Stimulated activated CD4-positive, alpha-beta T cell treated with anti-CD3 and anti-CD28 coated beads, TNF-alpha, amount 100 ng/mL, for 48 hours (primary cell): ENCODE results near the gene IFIT1B.
"Not testable (repeated sequence)": the region's sequence is repeated elsewhere in the genome, so short reads cannot be mapped to it uniquely, and the experiment has no call there.

Source experiments
- DNase-seq, 3 donors: peaks; one replicate each; pipeline ENCODE4 v3.0.0-alpha.2; 2020; ENCODE audit warnings: low read depth in 3 of 3

IFIT1B gene

DNA sequence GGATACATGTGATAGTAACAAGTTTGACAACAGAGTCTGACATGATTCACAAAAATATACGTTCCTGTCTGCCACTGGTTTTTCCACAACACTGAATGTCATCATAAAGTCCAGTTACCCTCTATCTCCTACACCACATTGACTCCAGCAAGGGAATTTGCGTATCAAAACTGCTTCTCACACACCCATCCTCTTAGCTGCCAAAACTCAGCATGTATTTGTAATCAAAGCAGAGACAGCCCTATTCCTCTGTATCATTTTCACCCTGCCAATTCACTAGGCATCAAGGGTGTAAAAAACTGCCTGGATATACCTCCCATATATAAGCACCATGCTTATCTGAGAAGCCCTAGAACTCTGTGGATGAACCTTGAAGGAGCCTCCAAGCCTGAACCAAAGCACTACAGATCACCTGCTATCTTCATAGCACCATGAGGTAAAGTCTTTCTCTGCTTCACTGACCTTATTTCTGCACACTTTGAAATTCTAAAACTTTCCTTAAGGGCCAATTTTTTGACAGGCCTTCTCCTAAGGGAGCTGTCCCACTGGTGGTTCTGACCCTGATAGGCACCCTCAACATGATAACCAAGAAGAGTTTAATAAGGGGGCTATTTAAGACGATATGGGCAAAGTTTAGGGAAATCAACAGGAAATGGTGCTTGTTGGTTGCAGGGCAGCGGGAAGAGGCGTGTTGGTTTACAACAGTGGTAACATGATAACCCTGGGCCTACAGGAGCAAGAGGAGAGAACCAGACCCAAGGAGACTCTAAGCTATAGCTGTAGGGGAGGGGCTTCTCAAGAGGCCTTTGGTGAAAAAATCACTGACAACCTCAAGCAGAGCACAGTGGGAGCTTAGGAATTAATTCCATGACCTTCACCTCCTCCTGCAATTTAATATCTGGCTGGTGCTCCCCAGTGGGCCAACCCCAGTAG, at the start of gene IFIT1B:
TSS of gene IFIT1B (plus strand) at position 352 of the 933 bp plus-strand sequence. CDS start at position 432, 80 bp downstream.
- DNase-seq: no peak

DNA sequence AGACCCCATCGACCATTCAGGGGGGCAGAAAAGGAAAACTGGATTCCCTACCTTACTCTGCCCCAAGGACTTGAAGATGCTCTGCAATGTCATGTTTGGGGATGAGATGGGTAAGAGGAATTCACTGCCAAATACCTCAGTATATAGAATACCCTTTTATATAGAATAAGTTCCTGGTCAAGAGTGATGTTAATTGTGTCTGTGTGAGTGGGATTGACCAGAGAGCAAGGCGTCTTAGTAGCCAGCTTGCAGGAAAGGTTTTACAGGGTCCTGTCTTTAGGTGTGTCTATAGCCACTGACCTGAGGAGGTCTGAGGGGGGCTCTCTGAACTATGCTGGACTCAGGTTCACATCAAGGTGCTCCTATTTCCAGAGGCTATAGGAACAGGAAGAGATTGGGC, 48.7 kb upstream of the IFIT1B start:
- no peak for DNase-seq

- DNase-seq: not testable (repeated sequence)
Observed at GRCh38 chr10:89330014-89330413, 47.8 kb upstream of the IFIT1B start.

DNA sequence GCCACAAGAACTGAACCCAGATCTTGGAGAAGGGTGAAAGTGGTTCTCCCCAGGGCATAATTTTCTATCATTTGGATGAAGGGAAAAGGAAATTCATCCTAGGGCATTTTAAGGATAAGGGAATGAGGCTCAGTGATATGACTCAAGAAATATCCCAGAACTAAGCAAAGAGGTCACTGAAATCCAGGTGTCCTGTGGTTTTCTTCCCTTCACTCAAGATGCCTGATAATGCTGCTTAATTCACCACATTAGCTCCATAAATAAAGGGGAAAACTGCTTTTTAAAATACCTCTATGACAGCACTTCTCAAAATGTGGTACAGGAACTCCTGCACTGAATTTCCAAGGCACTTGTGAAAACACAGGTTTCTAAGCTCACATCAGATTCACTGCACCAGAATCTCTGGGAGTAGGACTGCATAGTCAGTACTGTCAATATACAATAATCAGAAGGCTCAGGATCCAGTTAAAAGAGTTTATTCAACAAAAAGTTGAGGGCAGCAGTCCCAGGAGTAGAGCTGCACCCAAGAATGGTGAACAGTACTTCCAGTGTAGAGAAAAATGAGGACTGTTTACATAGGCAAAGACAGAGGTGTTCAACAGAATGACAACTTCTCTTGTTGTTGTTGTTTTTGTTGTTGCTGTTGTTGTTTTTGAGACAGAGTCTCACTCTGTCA, 47.2 kb upstream of the IFIT1B start:
- no peak for DNase-seq

- DNase-seq: not testable (repeated sequence)
Observed at GRCh38 chr10:89331487-89332122, 46.3 kb upstream of the IFIT1B start.

DNA sequence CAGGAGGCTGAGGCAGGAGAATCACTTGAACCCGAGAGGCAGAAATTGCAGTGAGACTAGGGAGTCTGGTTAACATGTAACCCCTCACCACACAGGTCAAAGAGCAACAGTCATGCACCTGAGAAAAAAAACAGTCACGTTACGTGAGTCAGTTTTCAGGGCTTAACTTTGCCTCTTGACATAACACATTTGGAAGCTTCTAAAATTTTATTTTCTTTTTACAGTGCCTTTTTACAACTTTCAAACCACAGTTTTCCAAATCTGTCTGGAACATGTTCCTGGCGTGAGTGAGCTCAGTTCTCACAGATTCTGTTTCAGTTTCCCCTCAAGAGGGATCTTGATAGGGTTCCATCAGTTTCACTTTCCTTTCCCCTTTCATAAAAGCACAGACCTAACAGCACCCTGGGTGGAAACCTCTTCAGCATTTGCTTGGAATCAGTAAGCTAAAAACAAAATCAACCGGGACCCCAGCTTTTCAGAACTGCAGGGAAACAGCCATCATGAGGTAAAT, 45.7 kb upstream of the IFIT1B start:
- no peak for DNase-seq

DNA sequence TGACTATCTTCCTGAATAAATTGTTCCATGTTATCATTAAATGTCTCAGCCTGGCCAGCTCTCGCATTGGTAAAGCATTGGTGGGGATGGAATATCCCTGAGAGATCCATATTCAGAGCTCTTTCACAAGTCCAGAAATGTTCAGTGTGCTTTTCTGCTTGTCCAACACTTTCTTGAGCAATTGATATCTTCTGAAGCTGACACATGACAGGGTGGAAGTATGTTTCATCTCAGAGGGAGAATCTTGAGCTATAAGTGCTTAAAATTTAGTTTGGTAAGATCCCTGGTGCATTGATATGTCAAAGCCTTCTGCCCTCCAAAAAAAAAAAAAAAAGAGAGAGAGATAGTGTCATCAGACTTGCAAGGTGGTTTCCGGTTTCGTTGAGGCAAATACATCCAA, 42.6 kb upstream of the IFIT1B start:
- no peak for DNase-seq

GRCh38 chr10:89336241-89336640, 41.6 kb upstream of the IFIT1B start:
- DNase-seq: no peak

GRCh38 chr10:89337484-89337883, 40.4 kb upstream of the IFIT1B start:
- DNase-seq: peak in 1 of 3 donors; percentile 18

DNA sequence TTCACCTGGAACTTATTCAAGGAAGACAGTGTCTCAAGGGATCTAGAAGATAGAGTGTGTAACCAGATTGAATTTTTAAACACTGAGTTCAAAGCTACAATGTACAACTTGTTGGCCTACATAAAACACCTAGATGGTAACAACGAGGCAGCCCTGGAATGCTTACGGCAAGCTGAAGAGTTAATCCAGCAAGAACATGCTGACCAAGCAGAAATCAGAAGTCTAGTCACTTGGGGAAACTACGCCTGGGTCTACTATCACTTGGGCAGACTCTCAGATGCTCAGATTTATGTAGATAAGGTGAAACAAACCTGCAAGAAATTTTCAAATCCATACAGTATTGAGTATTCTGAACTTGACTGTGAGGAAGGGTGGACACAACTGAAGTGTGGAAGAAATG, 39.1 kb upstream of the IFIT1B start:
- no peak for DNase-seq

GRCh38 chr10:89339875-89340274, 38.0 kb upstream of the IFIT1B start:
- DNase-seq: no peak

- no peak for DNase-seq
Observed at GRCh38 chr10:89341649-89342048, 36.2 kb upstream of the IFIT1B start.

DNA sequence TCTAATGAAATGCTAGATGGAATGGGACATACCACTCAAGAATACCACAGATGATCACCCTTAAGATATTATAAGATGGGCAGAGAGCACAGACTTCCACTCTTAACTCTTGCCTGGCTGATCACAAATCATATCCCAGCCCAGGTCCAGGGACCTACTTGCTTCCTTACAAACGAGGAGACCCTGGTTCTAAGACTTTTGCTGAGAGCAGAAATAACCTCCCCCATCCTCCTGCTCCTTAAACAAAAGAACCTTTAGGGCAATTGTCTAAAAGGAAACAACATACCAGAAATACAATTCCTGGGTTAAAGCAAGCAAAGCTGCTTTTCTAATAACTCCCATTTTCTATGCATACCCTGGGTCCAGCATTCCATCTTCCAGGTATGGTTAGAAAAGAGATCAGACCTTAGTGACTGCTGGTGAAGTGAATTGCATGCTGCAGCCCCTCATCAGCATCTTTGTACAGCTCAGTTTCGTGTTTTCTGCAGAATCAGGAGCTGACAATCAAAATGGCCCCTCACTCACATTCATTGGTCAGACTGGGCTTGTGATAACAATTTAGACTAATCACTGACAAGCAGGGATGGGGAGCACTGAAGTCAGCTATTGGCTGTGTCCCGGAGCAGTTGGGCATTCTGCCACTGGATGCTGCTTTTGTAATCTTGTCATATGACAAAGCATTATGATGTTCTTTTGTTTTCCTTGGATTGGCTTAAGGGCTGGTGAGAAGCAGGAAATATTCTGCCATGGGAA, 35.5 kb upstream of the IFIT1B start:
- no peak for DNase-seq

GRCh38 chr10:89343089-89343767, 34.6 kb upstream of the IFIT1B start:
- no peak for DNase-seq

DNA sequence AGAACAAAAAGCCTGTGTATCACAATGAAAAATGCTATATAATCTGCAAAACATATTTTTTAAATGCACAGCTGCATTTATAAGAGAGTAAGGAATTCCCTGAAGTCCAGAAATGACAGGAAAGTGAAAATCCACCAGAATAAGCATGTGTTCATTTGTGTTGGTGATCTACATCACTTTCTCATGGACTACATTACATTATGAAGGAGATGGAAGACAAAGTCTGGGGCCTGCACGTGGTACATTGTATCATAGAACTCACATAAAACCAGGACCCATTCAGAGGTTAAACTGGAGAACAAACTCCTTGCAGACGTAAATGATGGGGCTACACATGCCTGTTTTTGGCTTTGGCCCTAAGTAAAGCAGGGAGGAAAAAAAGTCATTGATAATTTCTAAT, 33.7 kb upstream of the IFIT1B start:
- DNase-seq: no peak

- DNase-seq: no peak
Observed at GRCh38 chr10:89345367-89346000, 32.4 kb upstream of the IFIT1B start.

GRCh38 chr10:89346405-89347254, 31.2 kb upstream of the IFIT1B start:
- no peak for DNase-seq

DNA sequence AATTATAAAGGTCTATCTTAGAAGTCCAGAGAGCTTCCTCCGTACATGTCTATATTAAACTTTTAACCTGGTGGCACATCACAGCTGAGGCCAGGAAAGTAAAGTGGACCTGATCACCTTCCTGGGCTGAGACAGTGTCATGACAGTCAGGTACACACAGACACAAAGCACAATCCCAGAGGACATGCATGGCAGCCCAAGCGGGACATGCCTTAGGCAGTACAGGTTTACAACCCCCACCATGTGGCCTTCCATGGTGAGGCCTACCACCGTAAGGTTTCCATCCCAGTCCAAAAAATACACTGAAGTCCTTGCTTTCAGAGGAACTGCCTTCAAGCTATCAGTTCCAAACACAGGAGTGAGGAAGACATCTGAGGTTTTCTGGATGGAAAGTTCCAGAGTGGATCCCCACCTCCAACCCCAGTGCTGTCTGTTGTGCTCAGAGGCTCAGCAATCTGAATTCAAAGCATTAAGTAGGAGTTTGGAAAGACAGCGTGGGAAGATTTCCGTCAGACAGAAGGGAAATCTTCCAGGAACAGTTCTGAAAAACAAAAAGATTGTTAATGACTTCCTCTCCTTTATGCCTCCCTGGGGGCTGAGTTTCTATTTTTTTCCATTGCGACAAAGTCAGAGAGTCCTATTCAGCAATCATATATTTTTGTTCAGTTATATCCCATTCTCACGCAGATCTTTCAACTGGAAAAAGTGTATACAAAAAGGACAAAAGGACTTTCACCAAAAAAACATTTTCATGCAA, 30.0 kb upstream of the IFIT1B start:
- no peak for DNase-seq

GRCh38 chr10:89348481-89348880, 29.4 kb upstream of the IFIT1B start:
- DNase-seq: no peak
